H1 (cell line): ENCODE data around the gene ADSS1.

Experiments
- EGR1 ChIP-seq: IDR thresholded peaks from 2 replicates; pipeline ENCODE4 v1.6.1; 2011; ENCODE audit warnings: low read depth, low read length, borderline replicate concordance
- FOSL1 ChIP-seq: IDR thresholded peaks from 2 replicates; pipeline ENCODE4 v1.6.1; 2011; ENCODE audit warnings: mild to moderate bottlenecking, low read depth, low read length, moderate library complexity; ENCODE audit not compliant: insufficient read depth
- JUN ChIP-seq: IDR thresholded peaks from 2 replicates; pipeline ENCODE4 v1.6.1; 2011; ENCODE audit warnings: low read depth, mild to moderate bottlenecking, improper control_type of control experiment, low read length
- KDM5A ChIP-seq: fragments of 200-600 bp; IDR thresholded peaks from 2 replicates; pipeline ENCODE4 v1.7.1; 2012; ENCODE audit warnings: mild to moderate bottlenecking, low read length, inconsistent platforms, mixed read lengths
- POLR2A ChIP-seq, 2 experiments: IDR thresholded peaks; 1 replicate in 1 of 2; 2 replicates in 1 of 2; pipeline ENCODE4 v1.6.1; 2011; ENCODE audit warnings: low read depth in 2 of 2, low read length in 2 of 2, mild to moderate bottlenecking in 2 of 2; ENCODE audit errors: control extremely low read depth in 1 of 2
- TBP ChIP-seq: IDR thresholded peaks from 2 replicates; pipeline ENCODE4 v1.6.1; 2011; ENCODE audit warnings: low read depth, low read length, improper control_type of control experiment
- YY1 ChIP-seq: IDR thresholded peaks from 2 replicates; pipeline ENCODE4 v1.6.1; 2011; ENCODE audit warnings: low read depth, mild to moderate bottlenecking, low read length
- TF ChIP-seq, protein P1 (sequence below): IDR thresholded peaks from 2 replicates; pipeline ENCODE4 v1.6.1; 2012; ENCODE audit warnings: low read length, inconsistent platforms
- TF ChIP-seq, protein P2 (sequence below), 3 experiments: IDR thresholded peaks; 1 replicate in 2 of 3; 2 replicates in 1 of 3; pipeline versions ENCODE4 v1.5.1 to v1.6.1; 2011; ENCODE audit warnings: low read length in 3 of 3, mild to moderate bottlenecking in 3 of 3, inconsistent platforms in 2 of 3, low read depth in 1 of 3, moderate library complexity in 1 of 3; ENCODE audit not compliant: insufficient read depth in 1 of 3; ENCODE audit errors: control extremely low read depth in 1 of 3
- TF ChIP-seq, protein P3 (sequence below): IDR thresholded peaks from 2 replicates; pipeline ENCODE4 v1.6.1; 2012; ENCODE audit warnings: inconsistent platforms

GRCh38 chr14:104675447-104675846 is 48.6 kb upstream of the ADSS1 start:
- TF ChIP-seq, protein P1, sequence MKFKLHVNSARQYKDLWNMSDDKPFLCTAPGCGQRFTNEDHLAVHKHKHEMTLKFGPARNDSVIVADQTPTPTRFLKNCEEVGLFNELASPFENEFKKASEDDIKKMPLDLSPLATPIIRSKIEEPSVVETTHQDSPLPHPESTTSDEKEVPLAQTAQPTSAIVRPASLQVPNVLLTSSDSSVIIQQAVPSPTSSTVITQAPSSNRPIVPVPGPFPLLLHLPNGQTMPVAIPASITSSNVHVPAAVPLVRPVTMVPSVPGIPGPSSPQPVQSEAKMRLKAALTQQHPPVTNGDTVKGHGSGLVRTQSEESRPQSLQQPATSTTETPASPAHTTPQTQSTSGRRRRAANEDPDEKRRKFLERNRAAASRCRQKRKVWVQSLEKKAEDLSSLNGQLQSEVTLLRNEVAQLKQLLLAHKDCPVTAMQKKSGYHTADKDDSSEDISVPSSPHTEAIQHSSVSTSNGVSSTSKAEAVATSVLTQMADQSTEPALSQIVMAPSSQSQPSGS = no peak
- TF ChIP-seq POLR2A (IDR thresholded peaks at IDR 0.05; ENCODE audit: control extremely low read depth in 1 of 2, low read depth in 2 of 2, low read length in 2 of 2) = no peak
- TF ChIP-seq, protein P2, sequence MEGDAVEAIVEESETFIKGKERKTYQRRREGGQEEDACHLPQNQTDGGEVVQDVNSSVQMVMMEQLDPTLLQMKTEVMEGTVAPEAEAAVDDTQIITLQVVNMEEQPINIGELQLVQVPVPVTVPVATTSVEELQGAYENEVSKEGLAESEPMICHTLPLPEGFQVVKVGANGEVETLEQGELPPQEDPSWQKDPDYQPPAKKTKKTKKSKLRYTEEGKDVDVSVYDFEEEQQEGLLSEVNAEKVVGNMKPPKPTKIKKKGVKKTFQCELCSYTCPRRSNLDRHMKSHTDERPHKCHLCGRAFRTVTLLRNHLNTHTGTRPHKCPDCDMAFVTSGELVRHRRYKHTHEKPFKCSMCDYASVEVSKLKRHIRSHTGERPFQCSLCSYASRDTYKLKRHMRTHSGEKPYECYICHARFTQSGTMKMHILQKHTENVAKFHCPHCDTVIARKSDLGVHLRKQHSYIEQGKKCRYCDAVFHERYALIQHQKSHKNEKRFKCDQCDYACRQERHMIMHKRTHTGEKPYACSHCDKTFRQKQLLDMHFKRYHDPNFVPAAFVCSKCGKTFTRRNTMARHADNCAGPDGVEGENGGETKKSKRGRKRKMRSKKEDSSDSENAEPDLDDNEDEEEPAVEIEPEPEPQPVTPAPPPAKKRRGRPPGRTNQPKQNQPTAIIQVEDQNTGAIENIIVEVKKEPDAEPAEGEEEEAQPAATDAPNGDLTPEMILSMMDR (IDR thresholded peaks at IDR 0.05; ENCODE audit: control extremely low read depth in 1 of 3, insufficient read depth in 1 of 3, low read depth in 1 of 3, low read length in 3 of 3) = no peak
- no peak for TF ChIP-seq YY1
- TF ChIP-seq KDM5A = no peak
- TF ChIP-seq JUN = no peak
- no peak for TF ChIP-seq TBP
- TF ChIP-seq, protein P3, sequence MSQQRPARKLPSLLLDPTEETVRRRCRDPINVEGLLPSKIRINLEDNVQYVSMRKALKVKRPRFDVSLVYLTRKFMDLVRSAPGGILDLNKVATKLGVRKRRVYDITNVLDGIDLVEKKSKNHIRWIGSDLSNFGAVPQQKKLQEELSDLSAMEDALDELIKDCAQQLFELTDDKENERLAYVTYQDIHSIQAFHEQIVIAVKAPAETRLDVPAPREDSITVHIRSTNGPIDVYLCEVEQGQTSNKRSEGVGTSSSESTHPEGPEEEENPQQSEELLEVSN = no peak
- TF ChIP-seq EGR1 = no peak
- no peak for TF ChIP-seq FOSL1
